Endothelial cell of umbilical vein (primary cell): ENCODE results near the gene CDKN2AIP.

Experiments used
- EZH2 ChIP-seq: IDR thresholded peaks from 2 replicates; pipeline ENCODE4 v1.6.1; 2012; ENCODE audit warnings: borderline replicate concordance, low read depth, mild to moderate bottlenecking, moderate library complexity, low read length, inconsistent platforms; ENCODE audit not compliant: severe bottlenecking
- POLR2AphosphoS5 ChIP-seq: IDR thresholded peaks from 2 replicates; pipeline ENCODE4 v1.6.1; 2012; ENCODE audit warnings: low read depth, mild to moderate bottlenecking, control low read depth, low read length, moderate library complexity; ENCODE audit not compliant: insufficient read depth
- TF ChIP-seq, protein P1 (sequence below), 2 donors: IDR thresholded peaks; 1 replicate in 1 of 2; 2 replicates in 1 of 2; pipeline ENCODE4 v1.5.1; 2011; ENCODE audit warnings: low read length in 2 of 2, mild to moderate bottlenecking in 2 of 2, moderate library complexity in 2 of 2, control low read depth in 1 of 2, inconsistent platforms in 1 of 2, low read depth in 1 of 2; ENCODE audit not compliant: insufficient read depth in 1 of 2; ENCODE audit errors: extremely low read depth in 1 of 2

DNA sequence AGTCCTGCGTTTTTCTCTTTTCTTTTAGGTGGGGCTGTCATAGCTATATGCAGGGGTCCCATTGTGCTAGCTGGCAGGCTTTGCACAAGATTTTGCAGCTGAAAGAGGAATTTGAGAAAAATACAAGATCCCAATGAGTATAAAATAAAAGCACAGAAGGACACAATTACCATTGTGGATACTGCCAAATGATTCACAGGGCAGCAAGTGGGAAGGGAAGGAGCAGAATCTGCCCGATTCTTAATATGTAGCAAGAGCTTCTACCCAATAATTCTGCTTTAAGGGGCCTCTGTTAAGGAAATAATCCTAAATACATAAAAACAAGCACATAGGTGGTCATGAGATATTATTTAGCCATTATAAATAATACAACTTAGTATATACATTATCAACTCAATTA, 34.5 kb downstream of the CDKN2AIP start:
- TF ChIP-seq, protein P1, sequence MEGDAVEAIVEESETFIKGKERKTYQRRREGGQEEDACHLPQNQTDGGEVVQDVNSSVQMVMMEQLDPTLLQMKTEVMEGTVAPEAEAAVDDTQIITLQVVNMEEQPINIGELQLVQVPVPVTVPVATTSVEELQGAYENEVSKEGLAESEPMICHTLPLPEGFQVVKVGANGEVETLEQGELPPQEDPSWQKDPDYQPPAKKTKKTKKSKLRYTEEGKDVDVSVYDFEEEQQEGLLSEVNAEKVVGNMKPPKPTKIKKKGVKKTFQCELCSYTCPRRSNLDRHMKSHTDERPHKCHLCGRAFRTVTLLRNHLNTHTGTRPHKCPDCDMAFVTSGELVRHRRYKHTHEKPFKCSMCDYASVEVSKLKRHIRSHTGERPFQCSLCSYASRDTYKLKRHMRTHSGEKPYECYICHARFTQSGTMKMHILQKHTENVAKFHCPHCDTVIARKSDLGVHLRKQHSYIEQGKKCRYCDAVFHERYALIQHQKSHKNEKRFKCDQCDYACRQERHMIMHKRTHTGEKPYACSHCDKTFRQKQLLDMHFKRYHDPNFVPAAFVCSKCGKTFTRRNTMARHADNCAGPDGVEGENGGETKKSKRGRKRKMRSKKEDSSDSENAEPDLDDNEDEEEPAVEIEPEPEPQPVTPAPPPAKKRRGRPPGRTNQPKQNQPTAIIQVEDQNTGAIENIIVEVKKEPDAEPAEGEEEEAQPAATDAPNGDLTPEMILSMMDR (IDR thresholded peaks at IDR 0.05; ENCODE audit: extremely low read depth in 1 of 2, insufficient read depth in 1 of 2, low read depth in 1 of 2, low read length in 2 of 2): no peak
- TF ChIP-seq POLR2AphosphoS5 (no peak), EZH2 (no peak)
